Lung (tissue), 12 donors: Measurements from ENCODE around the gene ADGRE1. TPM values are rescaled to one million over a fixed set of nuclear protein-coding genes. Genes with fewer than 3 reads are reported as not detected.

Source experiments
- ATAC-seq: fragments of 200-7000 bp; cut with Tn5 transposase; one replicate; pipeline ENCODE4 v1.9.1; 2020; ENCODE audit warnings: moderate number of reproducible peaks; ENCODE audit not compliant: insufficient read depth, low FRiP score
- DNase-seq, 3 donors: peaks; one replicate each; pipeline ENCODE4 v3.0.0-alpha.2; 2013 to 2017
- H3K27ac ChIP-seq, 2 donors: one replicate each; pipeline ENCODE4 v1.5.1; 2013; ENCODE audit warnings: mild to moderate bottlenecking in 2 of 2, moderate library complexity in 2 of 2, control low read depth in 1 of 2, inconsistent platforms in 1 of 2, low read depth in 1 of 2, low read length in 1 of 2
- H3K27me3 ChIP-seq, 3 donors: one replicate each; pipeline ENCODE4 v1.5.1; 2013; ENCODE audit warnings: low read length in 2 of 3; ENCODE audit not compliant: control insufficient read depth in 3 of 3, insufficient read depth in 3 of 3
- H3K36me3 ChIP-seq, 4 donors: one replicate each; pipeline ENCODE4 v1.5.1; 2013; ENCODE audit warnings: low read length in 4 of 4, mild to moderate bottlenecking in 1 of 4, moderate library complexity in 1 of 4; ENCODE audit not compliant: control insufficient read depth in 4 of 4, insufficient read depth in 4 of 4
- H3K4me1 ChIP-seq, 5 donors: one replicate each; pipeline ENCODE4 v1.5.1; 2013; ENCODE audit warnings: low read length in 5 of 5, mild to moderate bottlenecking in 2 of 5, moderate library complexity in 1 of 5; ENCODE audit not compliant: control insufficient read depth in 5 of 5, insufficient read depth in 5 of 5
- H3K4me3 ChIP-seq: one replicate; pipeline ENCODE4 v1.5.1; 2013; ENCODE audit warnings: mild to moderate bottlenecking, control low read depth, moderate library complexity
- H3K9ac ChIP-seq, 2 donors: one replicate each; pipeline ENCODE4 v1.5.1; 2013; ENCODE audit warnings: low read length in 2 of 2, control low read depth in 1 of 2; ENCODE audit not compliant: insufficient read depth in 1 of 2
- H3K9me3 ChIP-seq, 4 donors: one replicate each; pipeline ENCODE4 v1.5.1; 2013; ENCODE audit warnings: low read length in 3 of 4, mild to moderate bottlenecking in 1 of 4, moderate library complexity in 1 of 4; ENCODE audit not compliant: control insufficient read depth in 4 of 4, insufficient read depth in 3 of 4
- WGBS, 2 donors: extraction: QIAGEN DNeasy Blood & Tissue Kit; methylation state at CpG; one replicate each; pipeline ENCODE4 v1.1.7; 2013; 5-methylcytosine and 5-hydroxymethylcytosine counted together
- polyA plus RNA-seq, 2 donors: library from polyadenylated mRNA; stranded (reverse); fragments of 200-250 nt; gene quantifications; one replicate each; pipeline ENCODE4 v1.2.1, GENCODE V29; 2013
- total RNA-seq, 2 donors: library from RNA; depleted of rRNA in 1 of 2; stranded (reverse); fragments of >200 nt in 1 of 2; gene quantifications; one replicate each; pipeline ENCODE4 v1.2.1, GENCODE V29; 2014 to 2021
- TF ChIP-seq, protein P1 (sequence below): IDR thresholded peaks from 2 replicates; pipeline ENCODE4 v1.5.1; 2012; ENCODE audit warnings: mild to moderate bottlenecking; ENCODE audit errors: control extremely low read depth, extremely low read depth
- donor health status: control.
- donor health status: control.
- donor health status: Bipolar disorder and iron deficiency.
- donor health status: healthy.
- donor health status: DM: yes; HTN: yes; CAD: no.

Gene ADGRE1
- total and polyA plus RNA-seq, 4 donors: 0.45 to 40.0 (median 7.4) TPM

DNA sequence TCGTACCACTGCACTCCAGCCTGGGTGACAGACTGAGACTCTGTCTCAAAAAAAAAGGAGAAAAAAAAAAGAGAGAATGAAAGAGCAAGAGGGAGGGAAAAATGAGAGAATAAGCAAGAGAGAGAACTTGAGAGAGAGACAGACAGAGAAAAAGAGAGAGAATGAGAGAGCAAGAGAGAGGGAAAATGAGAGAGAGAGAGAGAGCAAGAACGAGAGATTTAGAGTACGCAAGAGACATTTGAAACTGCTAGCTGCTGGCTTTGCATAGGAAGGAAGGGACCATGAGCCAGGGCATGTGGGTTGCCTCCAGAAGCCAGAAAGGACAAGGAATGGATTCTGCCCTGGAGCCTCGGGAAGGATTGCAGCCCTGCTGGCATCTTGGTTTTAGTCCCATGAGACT, 9.6 kb upstream of the ADGRE1 start:
- TF ChIP-seq, protein P1, sequence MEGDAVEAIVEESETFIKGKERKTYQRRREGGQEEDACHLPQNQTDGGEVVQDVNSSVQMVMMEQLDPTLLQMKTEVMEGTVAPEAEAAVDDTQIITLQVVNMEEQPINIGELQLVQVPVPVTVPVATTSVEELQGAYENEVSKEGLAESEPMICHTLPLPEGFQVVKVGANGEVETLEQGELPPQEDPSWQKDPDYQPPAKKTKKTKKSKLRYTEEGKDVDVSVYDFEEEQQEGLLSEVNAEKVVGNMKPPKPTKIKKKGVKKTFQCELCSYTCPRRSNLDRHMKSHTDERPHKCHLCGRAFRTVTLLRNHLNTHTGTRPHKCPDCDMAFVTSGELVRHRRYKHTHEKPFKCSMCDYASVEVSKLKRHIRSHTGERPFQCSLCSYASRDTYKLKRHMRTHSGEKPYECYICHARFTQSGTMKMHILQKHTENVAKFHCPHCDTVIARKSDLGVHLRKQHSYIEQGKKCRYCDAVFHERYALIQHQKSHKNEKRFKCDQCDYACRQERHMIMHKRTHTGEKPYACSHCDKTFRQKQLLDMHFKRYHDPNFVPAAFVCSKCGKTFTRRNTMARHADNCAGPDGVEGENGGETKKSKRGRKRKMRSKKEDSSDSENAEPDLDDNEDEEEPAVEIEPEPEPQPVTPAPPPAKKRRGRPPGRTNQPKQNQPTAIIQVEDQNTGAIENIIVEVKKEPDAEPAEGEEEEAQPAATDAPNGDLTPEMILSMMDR: no peak
- ATAC-seq (no peak), DNase-seq (no peak)
- Histone ChIP-seq H3K4me3 (no peak overlapping the region), H3K9ac (no peak overlapping the region), H3K36me3 (no peaks in the 10 kb centered on the region), H3K9me3 (peaks cover 0 to 10% (median 4%) of the 10 kb centered on the region in 4 donors), H3K27me3 (no peaks in the 10 kb centered on the region), H3K4me1 (peaks cover 0 to 2% (median 0%) of the 10 kb centered on the region in 5 donors), H3K27ac (no peak overlapping the region)
- 82 to 93% methylated on average over 4 of the region's 4 CpGs for WGBS, 2 donors

DNA sequence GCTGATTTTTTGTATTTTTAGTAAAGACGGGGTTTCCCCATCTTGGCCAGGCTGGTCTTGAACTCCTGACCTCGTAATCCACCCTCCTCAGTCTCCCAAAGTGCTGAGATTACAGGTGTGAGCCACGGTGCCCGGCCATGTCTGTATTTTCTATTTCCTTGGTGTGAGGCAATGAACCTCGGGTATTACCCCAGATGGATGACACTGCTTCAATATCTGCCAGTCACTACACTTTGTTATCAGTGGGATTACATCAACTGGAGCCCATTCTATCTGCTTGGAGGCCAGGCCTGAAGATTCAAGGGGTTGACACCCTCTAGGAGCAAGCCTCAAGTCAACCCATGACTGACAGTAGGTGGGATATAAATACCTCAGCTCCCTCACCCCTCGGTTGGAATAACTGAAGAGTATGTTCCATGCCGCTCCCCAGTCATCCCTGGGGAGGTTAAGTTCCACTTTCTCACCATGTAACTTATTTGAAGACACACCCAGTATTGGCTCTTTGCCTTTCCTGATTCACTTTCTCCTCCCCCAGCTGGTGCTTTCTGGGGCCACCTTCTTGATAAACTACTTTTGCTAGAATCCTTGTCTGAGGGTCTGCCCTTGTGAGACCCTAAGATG, 992 bp upstream of the ADGRE1 start:
- ATAC-seq (no peak), DNase-seq (no peak)
- Histone ChIP-seq H3K36me3 (no peaks in the 10 kb centered on the region), H3K27me3 (no peaks in the 10 kb centered on the region), H3K9ac (no peak overlapping the region), H3K4me1 (no peaks in the 10 kb centered on the region), H3K9me3 (no peaks in the 10 kb centered on the region), H3K4me3 (no peak overlapping the region), H3K27ac (no peak overlapping the region)
- TF ChIP-seq, protein P1: no peak
- WGBS, 2 donors: 61 to 73% methylated on average over 7 of the region's 7 CpGs

DNA sequence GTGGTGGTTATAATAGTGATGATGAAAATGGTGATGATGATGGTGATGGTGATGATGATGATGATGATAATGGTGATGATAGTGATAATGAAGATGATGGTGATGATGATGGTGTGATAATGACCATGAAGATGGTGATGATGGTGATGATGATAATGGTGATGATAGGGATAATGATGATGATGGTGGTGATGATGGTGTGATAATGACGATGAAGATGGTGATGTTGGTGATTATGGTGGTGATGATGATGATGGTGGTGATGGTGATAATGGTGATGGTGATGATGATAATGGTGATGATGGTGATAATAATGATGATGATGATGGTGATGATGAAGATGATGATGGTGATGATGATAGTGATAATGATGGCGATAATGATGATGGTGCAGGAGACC, 1.6 kb downstream of the ADGRE1 start:
- Histone ChIP-seq H3K27me3 (no peaks in the 10 kb centered on the region), H3K4me3 (no peak overlapping the region), H3K36me3 (no peaks in the 10 kb centered on the region), H3K27ac (no peak overlapping the region), H3K4me1 (no peaks in the 10 kb centered on the region), H3K9ac (no peak overlapping the region), H3K9me3 (no peaks in the 10 kb centered on the region)
- ATAC-seq: no peak
- 95 to 96% methylated on average over 2 of the region's 2 CpGs for WGBS, 2 donors
- TF ChIP-seq, protein P1: no peak
- DNase-seq: no peak

DNA sequence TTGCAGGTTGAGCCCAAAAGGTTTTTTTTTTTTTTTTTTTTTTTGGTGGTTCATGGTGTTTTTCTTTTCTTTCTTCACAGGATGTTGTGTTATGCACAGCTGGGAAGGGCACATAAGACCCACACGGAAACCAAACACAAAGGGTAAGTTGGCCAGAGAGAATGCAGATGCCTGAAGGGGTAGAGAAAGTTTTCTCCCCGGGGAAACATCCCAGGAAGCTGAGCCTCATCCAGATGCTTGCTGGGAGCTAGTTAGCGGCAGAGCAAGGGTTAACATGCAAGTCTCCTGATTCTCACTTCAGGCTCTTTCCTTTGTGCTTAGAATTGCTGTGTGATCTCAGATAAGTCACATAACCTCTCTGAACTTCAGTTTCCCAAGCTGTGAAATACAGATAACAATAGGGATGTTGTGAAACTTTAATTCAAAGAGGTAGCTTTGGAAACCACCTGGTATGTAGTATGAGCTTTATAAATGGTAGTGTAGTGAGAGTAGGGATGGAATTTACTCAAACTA, 3.1 kb downstream of the ADGRE1 start:
- Histone ChIP-seq H3K9me3 (peaks cover 0 to 3% (median 0%) of the 10 kb centered on the region in 4 donors), H3K4me1 (no peaks in the 10 kb centered on the region), H3K27me3 (no peaks in the 10 kb centered on the region), H3K9ac (no peak overlapping the region), H3K27ac (no peak overlapping the region), H3K4me3 (no peak overlapping the region), H3K36me3 (no peaks in the 10 kb centered on the region)
- DNase-seq: no peak
- WGBS, 2 donors: 36 to 51% methylated on average over 3 of the region's 3 CpGs
- ATAC-seq: no peak
- TF ChIP-seq, protein P1: no peak
